ENCODE data around the gene HDAC7. TPM values are rescaled to one million over a fixed set of nuclear protein-coding genes. Genes with fewer than 3 reads are reported as not detected.
A peak's percentile ranks its signal among the peaks of the same experiment; 100 is the strongest.

Gene HDAC7
- total RNA-seq, 1 donor from 2014 or later: 253 TPM

GRCh38 chr12:47801904-47802246 lies 17.8 kb downstream of the HDAC7 start:
- no peak for DNase-seq (ENCODE audit: low spot score)
- Mint-ChIP-seq H3K27ac (peak overlapping the region; percentile 96), H3K36me3 (ENCODE audit: low read depth) (peaks cover 75% of the 10 kb centered on the region), H3K4me3 (ENCODE audit: low read depth) (peak overlapping the region; percentile 37), H3K9me3 (no peaks in the 10 kb centered on the region), H3K4me1 (ENCODE audit: low read depth) (peaks cover 63% of the 10 kb centered on the region), H3K27me3 (ENCODE audit: low read depth) (no peaks in the 10 kb centered on the region)
- intact Hi-C loops (cut with micrococcal nuclease): loop anchor here (5.0 kb wide), 1 partner anchor 35 kb away; no protein-coding TSS in a partner anchor

- Mint-ChIP-seq H3K9me3 (no peaks in the 10 kb centered on the region), H3K4me1 (ENCODE audit: low read depth) (peaks cover 57% of the 10 kb centered on the region), H3K27me3 (ENCODE audit: low read depth) (no peaks in the 10 kb centered on the region), H3K36me3 (ENCODE audit: low read depth) (peaks cover 72% of the 10 kb centered on the region), H3K4me3 (ENCODE audit: low read depth) (no peak overlapping the region), H3K27ac (peak overlapping the region; percentile 64)
- no peak for DNase-seq (ENCODE audit: low spot score)
- intact Hi-C loops (cut with micrococcal nuclease): loop anchor here (5.0 kb wide), 1 partner anchor 36 kb away; no protein-coding TSS in a partner anchor
These were observed 18.4 kb downstream of the HDAC7 start for GRCh38 chr12:47801170-47801903.

GRCh38 chr12:47800582-47800981 lies 19.1 kb downstream of the HDAC7 start:
- Mint-ChIP-seq H3K36me3 (ENCODE audit: low read depth) (peaks cover 67% of the 10 kb centered on the region), H3K27me3 (ENCODE audit: low read depth) (no peaks in the 10 kb centered on the region), H3K4me1 (ENCODE audit: low read depth) (peaks cover 51% of the 10 kb centered on the region), H3K27ac (peak overlapping the region; percentile 64), H3K4me3 (ENCODE audit: low read depth) (no peak overlapping the region), H3K9me3 (no peaks in the 10 kb centered on the region)
- no peak for DNase-seq (ENCODE audit: low spot score)
- intact Hi-C loops (cut with micrococcal nuclease): loop anchor here (5.0 kb wide), 1 partner anchor 37 kb away; no protein-coding TSS in a partner anchor

- Mint-ChIP-seq H3K9me3 (no peaks in the 10 kb centered on the region), H3K27me3 (ENCODE audit: low read depth) (no peaks in the 10 kb centered on the region), H3K4me1 (ENCODE audit: low read depth) (peaks cover 40% of the 10 kb centered on the region)
These were observed 20.2 kb downstream of the HDAC7 start for GRCh38 chr12:47799357-47799955.

GRCh38 chr12:47798382-47798948 lies 21.2 kb downstream of the HDAC7 start:
- no peak for DNase-seq (ENCODE audit: low spot score)
- no peak overlapping the region for H3K27ac Mint-ChIP-seq
- peaks cover 64% of the 10 kb centered on the region for H3K36me3 Mint-ChIP-seq (ENCODE audit: low read depth)
- no peaks in the 10 kb centered on the region for H3K9me3 Mint-ChIP-seq
- H3K4me3 Mint-ChIP-seq (ENCODE audit: low read depth): no peak overlapping the region
- intact Hi-C loops (cut with micrococcal nuclease): no loop called here
- H3K27me3 Mint-ChIP-seq (ENCODE audit: low read depth): no peaks in the 10 kb centered on the region
- peaks cover 36% of the 10 kb centered on the region for H3K4me1 Mint-ChIP-seq (ENCODE audit: low read depth)

More at GRCh38 chr12:47799357-47799955, 20.2 kb downstream of the HDAC7 start:
- DNase-seq (ENCODE audit: low spot score): no peak
- H3K36me3 Mint-ChIP-seq (ENCODE audit: low read depth): peaks cover 65% of the 10 kb centered on the region
- no peak overlapping the region for H3K4me3 Mint-ChIP-seq (ENCODE audit: low read depth)
- no peak overlapping the region for H3K27ac Mint-ChIP-seq
- intact Hi-C loops (cut with micrococcal nuclease): no loop called here

- Mint-ChIP-seq H3K9me3 (no peaks in the 10 kb centered on the region), H3K4me1 (ENCODE audit: low read depth) (peaks cover 26% of the 10 kb centered on the region), H3K27ac (peak overlapping the region; percentile 52), H3K4me3 (ENCODE audit: low read depth) (no peak overlapping the region), H3K27me3 (ENCODE audit: low read depth) (no peaks in the 10 kb centered on the region), H3K36me3 (ENCODE audit: low read depth) (peaks cover 61% of the 10 kb centered on the region)
- DNase-seq (ENCODE audit: low spot score): no peak
- intact Hi-C loops (cut with micrococcal nuclease): no loop called here
These were observed 22.3 kb downstream of the HDAC7 start for GRCh38 chr12:47797441-47797840.

- Mint-ChIP-seq H3K27ac (no peak overlapping the region), H3K4me3 (ENCODE audit: low read depth) (no peak overlapping the region), H3K9me3 (no peaks in the 10 kb centered on the region), H3K27me3 (ENCODE audit: low read depth) (no peaks in the 10 kb centered on the region), H3K4me1 (ENCODE audit: low read depth) (peaks cover 13% of the 10 kb centered on the region), H3K36me3 (ENCODE audit: low read depth) (peaks cover 65% of the 10 kb centered on the region)
- intact Hi-C loops (cut with micrococcal nuclease): no loop called here
- DNase-seq (ENCODE audit: low spot score): no peak
These were observed 23.8 kb downstream of the HDAC7 start for GRCh38 chr12:47795814-47796411.

- peaks cover 70% of the 10 kb centered on the region for H3K36me3 Mint-ChIP-seq (ENCODE audit: low read depth)
- H3K9me3 Mint-ChIP-seq: no peaks in the 10 kb centered on the region
- intact Hi-C loops (cut with micrococcal nuclease): no loop called here
These were observed 24.4 kb downstream of the HDAC7 start for GRCh38 chr12:47795121-47795813.

GRCh38 chr12:47794679-47795078 lies 25.0 kb downstream of the HDAC7 start:
- intact Hi-C loops (cut with micrococcal nuclease): no loop called here
- no peak for DNase-seq (ENCODE audit: low spot score)
- H3K4me1 Mint-ChIP-seq (ENCODE audit: low read depth): peaks cover 8% of the 10 kb centered on the region
- H3K27ac Mint-ChIP-seq: no peak overlapping the region
- H3K9me3 Mint-ChIP-seq: no peaks in the 10 kb centered on the region
- H3K4me3 Mint-ChIP-seq (ENCODE audit: low read depth): no peak overlapping the region
- peaks cover 70% of the 10 kb centered on the region for H3K36me3 Mint-ChIP-seq (ENCODE audit: low read depth)
- H3K27me3 Mint-ChIP-seq (ENCODE audit: low read depth): no peaks in the 10 kb centered on the region

More at GRCh38 chr12:47795121-47795813, 24.4 kb downstream of the HDAC7 start:
- peaks cover 9% of the 10 kb centered on the region for H3K4me1 Mint-ChIP-seq (ENCODE audit: low read depth)
- DNase-seq (ENCODE audit: low spot score): no peak
- H3K4me3 Mint-ChIP-seq (ENCODE audit: low read depth): no peak overlapping the region
- no peak overlapping the region for H3K27ac Mint-ChIP-seq
- no peaks in the 10 kb centered on the region for H3K27me3 Mint-ChIP-seq (ENCODE audit: low read depth)

- Mint-ChIP-seq H3K4me3 (ENCODE audit: low read depth) (no peak overlapping the region), H3K27ac (no peak overlapping the region), H3K4me1 (ENCODE audit: low read depth) (peaks cover 7% of the 10 kb centered on the region), H3K36me3 (ENCODE audit: low read depth) (peaks cover 78% of the 10 kb centered on the region), H3K27me3 (ENCODE audit: low read depth) (no peaks in the 10 kb centered on the region), H3K9me3 (no peaks in the 10 kb centered on the region)
- DNase-seq (ENCODE audit: low spot score): no peak
- intact Hi-C loops (cut with micrococcal nuclease): no loop called here
These were observed 26.6 kb downstream of the HDAC7 start for GRCh38 chr12:47793015-47793681.

GRCh38 chr12:47791874-47792273 lies 27.8 kb downstream of the HDAC7 start:
- intact Hi-C loops (cut with micrococcal nuclease): no loop called here
- Mint-ChIP-seq H3K27ac (peak overlapping the region; percentile 6), H3K36me3 (ENCODE audit: low read depth) (peaks cover 79% of the 10 kb centered on the region)

GRCh38 chr12:47791351-47791746 lies 28.4 kb downstream of the HDAC7 start:
- Mint-ChIP-seq H3K27me3 (ENCODE audit: low read depth) (no peaks in the 10 kb centered on the region), H3K9me3 (no peaks in the 10 kb centered on the region), H3K4me1 (ENCODE audit: low read depth) (peaks cover 5% of the 10 kb centered on the region), H3K36me3 (ENCODE audit: low read depth) (peaks cover 82% of the 10 kb centered on the region), H3K27ac (no peak overlapping the region), H3K4me3 (ENCODE audit: low read depth) (no peak overlapping the region)
- no peak for DNase-seq (ENCODE audit: low spot score)
- intact Hi-C loops (cut with micrococcal nuclease): no loop called here

More at GRCh38 chr12:47791874-47792273, 27.8 kb downstream of the HDAC7 start:
- Mint-ChIP-seq H3K9me3 (no peaks in the 10 kb centered on the region), H3K27me3 (ENCODE audit: low read depth) (no peaks in the 10 kb centered on the region), H3K4me3 (ENCODE audit: low read depth) (no peak overlapping the region), H3K4me1 (ENCODE audit: low read depth) (peaks cover 3% of the 10 kb centered on the region)
- no peak for DNase-seq (ENCODE audit: low spot score)
